ENCODE results near the gene XRCC4. TPM values are rescaled to one million over a fixed set of nuclear protein-coding genes. Genes with fewer than 3 reads are reported as not detected.
A peak's percentile ranks its signal among the peaks of the same experiment; 100 is the strongest.

The XRCC4 gene
- polyA plus RNA-seq, 1 of the 3 experiments (the other 2 are of a cell fraction), result 1.8 TPM

DNA sequence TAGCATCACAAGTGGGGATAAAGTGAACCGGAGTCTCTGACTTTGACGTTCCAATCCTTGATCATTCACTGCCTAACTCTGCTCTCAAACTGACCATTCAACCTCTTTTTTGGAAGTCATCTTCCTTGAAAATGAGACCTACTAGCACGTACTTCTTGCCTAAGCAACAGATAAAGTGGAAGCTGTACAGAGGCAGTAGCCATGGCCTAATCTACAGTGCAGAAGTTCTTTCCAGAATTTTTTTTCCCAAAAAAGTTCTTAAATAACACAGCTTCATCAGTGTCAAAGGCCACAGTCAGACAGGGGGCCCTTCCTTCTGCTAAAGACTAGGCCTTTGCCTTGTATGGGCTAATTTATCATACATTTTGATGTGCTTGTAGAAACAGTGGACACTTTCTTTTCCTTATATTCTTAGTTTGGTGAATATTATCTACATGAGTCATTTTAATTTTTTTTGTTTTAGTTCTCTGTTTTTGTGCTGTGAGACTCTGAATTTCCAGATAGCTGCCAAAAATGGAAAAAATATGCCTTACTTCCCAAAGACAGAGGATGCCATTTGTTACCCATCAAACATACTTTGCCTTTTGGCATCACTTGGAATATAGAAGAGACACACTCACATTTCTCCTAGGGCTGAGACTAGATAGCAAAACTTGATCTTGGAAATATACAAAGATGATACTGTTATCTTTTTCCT is 297.9 kb downstream of the XRCC4 start (continued):
- TF ChIP-seq RXRA (IDR thresholded peaks at IDR 0.05; ENCODE audit: borderline replicate concordance, low read depth), result no peak
- no peak for TF ChIP-seq JUND (IDR thresholded peaks at IDR 0.05)
- TF ChIP-seq, protein P1, sequence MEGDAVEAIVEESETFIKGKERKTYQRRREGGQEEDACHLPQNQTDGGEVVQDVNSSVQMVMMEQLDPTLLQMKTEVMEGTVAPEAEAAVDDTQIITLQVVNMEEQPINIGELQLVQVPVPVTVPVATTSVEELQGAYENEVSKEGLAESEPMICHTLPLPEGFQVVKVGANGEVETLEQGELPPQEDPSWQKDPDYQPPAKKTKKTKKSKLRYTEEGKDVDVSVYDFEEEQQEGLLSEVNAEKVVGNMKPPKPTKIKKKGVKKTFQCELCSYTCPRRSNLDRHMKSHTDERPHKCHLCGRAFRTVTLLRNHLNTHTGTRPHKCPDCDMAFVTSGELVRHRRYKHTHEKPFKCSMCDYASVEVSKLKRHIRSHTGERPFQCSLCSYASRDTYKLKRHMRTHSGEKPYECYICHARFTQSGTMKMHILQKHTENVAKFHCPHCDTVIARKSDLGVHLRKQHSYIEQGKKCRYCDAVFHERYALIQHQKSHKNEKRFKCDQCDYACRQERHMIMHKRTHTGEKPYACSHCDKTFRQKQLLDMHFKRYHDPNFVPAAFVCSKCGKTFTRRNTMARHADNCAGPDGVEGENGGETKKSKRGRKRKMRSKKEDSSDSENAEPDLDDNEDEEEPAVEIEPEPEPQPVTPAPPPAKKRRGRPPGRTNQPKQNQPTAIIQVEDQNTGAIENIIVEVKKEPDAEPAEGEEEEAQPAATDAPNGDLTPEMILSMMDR (IDR thresholded peaks at IDR 0.05), result no peak
- TF ChIP-seq MXI1 (IDR thresholded peaks at IDR 0.05; ENCODE audit: low read depth, low read length), result no peak
- no peak for TF ChIP-seq ELF1 (IDR thresholded peaks at IDR 0.05)
- TF ChIP-seq, protein P2, sequence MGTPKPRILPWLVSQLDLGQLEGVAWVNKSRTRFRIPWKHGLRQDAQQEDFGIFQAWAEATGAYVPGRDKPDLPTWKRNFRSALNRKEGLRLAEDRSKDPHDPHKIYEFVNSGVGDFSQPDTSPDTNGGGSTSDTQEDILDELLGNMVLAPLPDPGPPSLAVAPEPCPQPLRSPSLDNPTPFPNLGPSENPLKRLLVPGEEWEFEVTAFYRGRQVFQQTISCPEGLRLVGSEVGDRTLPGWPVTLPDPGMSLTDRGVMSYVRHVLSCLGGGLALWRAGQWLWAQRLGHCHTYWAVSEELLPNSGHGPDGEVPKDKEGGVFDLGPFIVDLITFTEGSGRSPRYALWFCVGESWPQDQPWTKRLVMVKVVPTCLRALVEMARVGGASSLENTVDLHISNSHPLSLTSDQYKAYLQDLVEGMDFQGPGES (IDR thresholded peaks at IDR 0.05; ENCODE audit: low read depth, low read length), result no peak
- 0 out of 2 replicates have a peak, but pooled peaks have one; percentile 8 for TF ChIP-seq FOSL2 (IDR thresholded peaks at IDR 0.05; ENCODE audit: borderline replicate concordance, low read depth)
- TF ChIP-seq TEAD4 (IDR thresholded peaks at IDR 0.05; ENCODE audit: borderline replicate concordance, insufficient read depth), result no peak
- no peak for TF ChIP-seq RCOR1 (IDR thresholded peaks at IDR 0.05; ENCODE audit: low read length)
- no peak for TF ChIP-seq SIN3A (IDR thresholded peaks at IDR 0.05; ENCODE audit: borderline replicate concordance, low read depth, low read length)
- TF ChIP-seq EZH2phosphoT487 (IDR thresholded peaks at IDR 0.05; ENCODE audit: borderline replicate concordance, low read depth), result no peak
- TF ChIP-seq NFIC (IDR thresholded peaks at IDR 0.05; ENCODE audit: borderline replicate concordance), result peak; percentile 26; the same call in 1 of the 2 replicates
- TF ChIP-seq EP300 (IDR thresholded peaks at IDR 0.05; ENCODE audit: borderline replicate concordance in 1 of 2, low read depth in 1 of 2, low read length in 1 of 2), result no peak
- no peak for TF ChIP-seq GABPA (IDR thresholded peaks at IDR 0.05; ENCODE audit: low read depth)
- TF ChIP-seq RAD21 (IDR thresholded peaks at IDR 0.05; ENCODE audit: low read length), result no peak
- TF ChIP-seq, protein P3, sequence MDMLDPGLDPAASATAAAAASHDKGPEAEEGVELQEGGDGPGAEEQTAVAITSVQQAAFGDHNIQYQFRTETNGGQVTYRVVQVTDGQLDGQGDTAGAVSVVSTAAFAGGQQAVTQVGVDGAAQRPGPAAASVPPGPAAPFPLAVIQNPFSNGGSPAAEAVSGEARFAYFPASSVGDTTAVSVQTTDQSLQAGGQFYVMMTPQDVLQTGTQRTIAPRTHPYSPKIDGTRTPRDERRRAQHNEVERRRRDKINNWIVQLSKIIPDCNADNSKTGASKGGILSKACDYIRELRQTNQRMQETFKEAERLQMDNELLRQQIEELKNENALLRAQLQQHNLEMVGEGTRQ (IDR thresholded peaks at IDR 0.05; ENCODE audit: borderline replicate concordance, low read depth, low read length), result no peak

DNA sequence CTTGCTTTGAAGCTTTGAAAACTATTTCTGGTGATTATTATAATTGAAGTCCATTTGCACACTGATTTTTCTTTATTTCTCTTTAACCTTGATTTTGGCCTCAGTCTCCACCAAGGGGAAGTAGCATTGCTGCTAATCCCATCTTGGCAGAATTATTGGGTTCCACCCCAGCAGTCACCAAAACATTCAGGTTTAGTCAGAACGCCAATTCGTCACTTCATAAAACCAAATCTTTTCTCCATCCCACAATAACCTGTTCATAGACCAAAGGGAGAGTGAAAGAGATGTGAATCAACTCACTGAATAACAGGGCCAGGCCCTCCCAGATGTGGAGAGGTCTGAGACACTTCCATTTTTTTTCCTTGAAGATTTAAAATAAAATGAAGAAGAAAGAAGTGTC is 299.1 kb downstream of the XRCC4 start:
- Histone ChIP-seq H3K27me3 (ENCODE audit: insufficient read depth) (no peaks in the 10 kb centered on the region), H3K36me3 (replicated peaks in 1 of 2; ENCODE audit: control insufficient read depth in 1 of 2, insufficient read depth in 2 of 2, low read length in 1 of 2) (no peaks in the 10 kb centered on the region), H2AFZ (ENCODE audit: low read depth) (no peak overlapping the region), H3K9ac (no peak overlapping the region), H4K20me1 (ENCODE audit: insufficient read depth) (no peaks in the 10 kb centered on the region), H3K4me3 (ENCODE audit: low read depth in 2 of 2, low read length in 1 of 2) (no peak overlapping the region), H3K4me2 (no peak overlapping the region), H3K4me1 (ENCODE audit: control insufficient read depth in 1 of 2, insufficient read depth in 2 of 2, low read depth in 1 of 2, low read length in 1 of 2) (no peaks in the 10 kb centered on the region), H3K9me3 (no peaks in the 10 kb centered on the region), H3F3A (replicated peaks; ENCODE audit: insufficient read depth) (peaks cover 11% of the 10 kb centered on the region), H3K79me2 (ENCODE audit: insufficient read depth) (no peaks in the 10 kb centered on the region), H3K27ac (ENCODE audit: low read depth in 2 of 2, low read length in 1 of 2) (no peak overlapping the region), H3K9me2 (no peaks in the 10 kb centered on the region)
- POLR2A ChIA-PET, result no interaction called here
- WGBS (ENCODE audit: low lambda C conversion rate), result 96% methylated on average over 2 of the region's 2 CpGs
- CTCF ChIA-PET, result interaction anchor here (1.7 kb wide), 1 partner anchor 10 kb away, joined by 5 read pairs; no protein-coding TSS in a partner anchor
- no peak for DNase-seq
- TF ChIP-seq FOXM1 (IDR thresholded peaks at IDR 0.05; ENCODE audit: low read depth), result no peak
- TF ChIP-seq, protein P1 (IDR thresholded peaks at IDR 0.05), result no peak
- no peak for TF ChIP-seq MXI1 (IDR thresholded peaks at IDR 0.05; ENCODE audit: low read depth, low read length)
- no peak for TF ChIP-seq CHD2 (IDR thresholded peaks at IDR 0.05; ENCODE audit: low read length, partially characterized antibody)
- TF ChIP-seq MEF2A (IDR thresholded peaks at IDR 0.05; ENCODE audit: borderline replicate concordance, low read depth), result no peak
- no peak for TF ChIP-seq RAD21 (IDR thresholded peaks at IDR 0.05; ENCODE audit: low read length)
- TF ChIP-seq GABPA (IDR thresholded peaks at IDR 0.05; ENCODE audit: low read depth), result no peak
- TF ChIP-seq POLR2AphosphoS5 (IDR thresholded peaks at IDR 0.05; ENCODE audit: low read depth, low read length), result no peak
- TF ChIP-seq RCOR1 (IDR thresholded peaks at IDR 0.05; ENCODE audit: low read length), result no peak
- no peak for TF ChIP-seq GATA2 (CRISPR knock-in tag; IDR thresholded peaks at IDR 0.05)
- TF ChIP-seq NRF1 (IDR thresholded peaks at IDR 0.05; ENCODE audit: low read depth, low read length), result no peak
- TF ChIP-seq ELF1 (IDR thresholded peaks at IDR 0.05), result no peak
- TF ChIP-seq, protein P4, sequence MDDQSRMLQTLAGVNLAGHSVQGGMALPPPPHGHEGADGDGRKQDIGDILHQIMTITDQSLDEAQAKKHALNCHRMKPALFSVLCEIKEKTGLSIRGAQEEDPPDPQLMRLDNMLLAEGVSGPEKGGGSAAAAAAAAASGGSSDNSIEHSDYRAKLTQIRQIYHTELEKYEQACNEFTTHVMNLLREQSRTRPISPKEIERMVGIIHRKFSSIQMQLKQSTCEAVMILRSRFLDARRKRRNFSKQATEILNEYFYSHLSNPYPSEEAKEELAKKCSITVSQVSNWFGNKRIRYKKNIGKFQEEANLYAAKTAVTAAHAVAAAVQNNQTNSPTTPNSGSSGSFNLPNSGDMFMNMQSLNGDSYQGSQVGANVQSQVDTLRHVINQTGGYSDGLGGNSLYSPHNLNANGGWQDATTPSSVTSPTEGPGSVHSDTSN (IDR thresholded peaks at IDR 0.05), result no peak
